Astrocyte (in vitro differentiated cells and primary cell): Measurements from ENCODE around the gene KRT71. TPM values are rescaled to one million over a fixed set of nuclear protein-coding genes. Genes with fewer than 3 reads are reported as not detected.

Source experiments
- DNase-seq: peaks from one replicate; pipeline ENCODE4 v3.0.0-alpha.2; 2010; ENCODE audit warnings: low read depth
- FAIRE-seq: peaks from 2 replicates; lab custom pipeline; 2011; peaks lifted over from hg19 to GRCh38; lab: Jason Lieb, UNC
- H2AFZ ChIP-seq: 2 replicates; pipeline ENCODE4 v1.6.0; 2012; ENCODE audit warnings: low read depth, low read length, inconsistent platforms
- H3K27ac ChIP-seq: 2 replicates; pipeline ENCODE4 v1.5.1; 2011; ENCODE audit warnings: low read depth, low read length, inconsistent platforms
- H3K27me3 ChIP-seq: 2 replicates; pipeline ENCODE4 v1.6.0; 2011; ENCODE audit warnings: low read length, inconsistent platforms; ENCODE audit not compliant: insufficient read depth
- H3K36me3 ChIP-seq: 2 replicates; pipeline ENCODE4 v1.5.1; 2011; ENCODE audit warnings: low read length, inconsistent platforms; ENCODE audit not compliant: insufficient read depth
- H3K4me1 ChIP-seq: 2 replicates; pipeline ENCODE4 v1.5.1; 2011; ENCODE audit warnings: low read length, inconsistent platforms; ENCODE audit not compliant: insufficient read depth
- H3K4me2 ChIP-seq: 2 replicates; pipeline ENCODE4 v1.6.0; 2012; ENCODE audit warnings: low read length, inconsistent platforms
- H3K4me3 ChIP-seq: 2 replicates; pipeline ENCODE4 v1.5.1; 2011; ENCODE audit warnings: low read depth, mild to moderate bottlenecking, low read length, inconsistent platforms; ENCODE audit not compliant: insufficient read depth
- H3K79me2 ChIP-seq: 2 replicates; pipeline ENCODE4 v1.6.0; 2012; ENCODE audit warnings: mild to moderate bottlenecking, low read length, inconsistent platforms; ENCODE audit not compliant: insufficient read depth
- H3K9ac ChIP-seq: 2 replicates; pipeline ENCODE4 v1.6.0; 2012; ENCODE audit warnings: mild to moderate bottlenecking, low read length, inconsistent platforms
- H3K9me3 ChIP-seq: 2 replicates; pipeline ENCODE4 v1.5.1; 2012; ENCODE audit warnings: low read depth, mild to moderate bottlenecking, low read length, inconsistent platforms; ENCODE audit not compliant: insufficient read depth
- H4K20me1 ChIP-seq: 2 replicates; pipeline ENCODE4 v1.6.0; 2012; ENCODE audit warnings: low read length, inconsistent platforms; ENCODE audit not compliant: insufficient read depth
- H3K27ac Mint-ChIP-seq: one replicate; pipeline ENCODE4 v1.8.0; 2021; ENCODE audit warnings: mild to moderate bottlenecking, mixed read lengths; ENCODE audit not compliant: unreplicated experiment
- H3K27me3 Mint-ChIP-seq: one replicate; pipeline ENCODE4 v1.8.0; 2021; ENCODE audit warnings: low read depth, mixed read lengths; ENCODE audit not compliant: unreplicated experiment
- H3K36me3 Mint-ChIP-seq: one replicate; pipeline ENCODE4 v1.8.0; 2021; ENCODE audit warnings: low read depth, mixed read lengths; ENCODE audit not compliant: unreplicated experiment
- H3K4me1 Mint-ChIP-seq: one replicate; pipeline ENCODE4 v1.8.0; 2021; ENCODE audit warnings: low read depth, mixed read lengths; ENCODE audit not compliant: unreplicated experiment
- H3K4me3 Mint-ChIP-seq: one replicate; pipeline ENCODE4 v1.8.0; 2021; ENCODE audit warnings: mild to moderate bottlenecking, moderate library complexity, mixed read lengths; ENCODE audit not compliant: unreplicated experiment
- H3K9me3 Mint-ChIP-seq: one replicate; pipeline ENCODE4 v1.8.0; 2021; ENCODE audit warnings: mild to moderate bottlenecking, mixed read lengths; ENCODE audit not compliant: unreplicated experiment
- EZH2 ChIP-seq: IDR thresholded peaks from 2 replicates; pipeline ENCODE4 v1.6.1; 2012; ENCODE audit warnings: mild to moderate bottlenecking, low read length, inconsistent platforms; ENCODE audit not compliant: insufficient read depth
- total RNA-seq: library from RNA; stranded (reverse); gene quantifications from 2 replicates; pipeline ENCODE4 v1.2.1, GENCODE V29; 2021
- TF ChIP-seq, protein P1 (sequence below): IDR thresholded peaks from 2 replicates; pipeline ENCODE4 v1.5.1; 2011; ENCODE audit warnings: low read depth, mild to moderate bottlenecking, inconsistent platforms, low read length, moderate library complexity; ENCODE audit not compliant: insufficient read depth

Gene KRT71
- total RNA-seq, 1 donor from 2014 or later: not detected

DNA sequence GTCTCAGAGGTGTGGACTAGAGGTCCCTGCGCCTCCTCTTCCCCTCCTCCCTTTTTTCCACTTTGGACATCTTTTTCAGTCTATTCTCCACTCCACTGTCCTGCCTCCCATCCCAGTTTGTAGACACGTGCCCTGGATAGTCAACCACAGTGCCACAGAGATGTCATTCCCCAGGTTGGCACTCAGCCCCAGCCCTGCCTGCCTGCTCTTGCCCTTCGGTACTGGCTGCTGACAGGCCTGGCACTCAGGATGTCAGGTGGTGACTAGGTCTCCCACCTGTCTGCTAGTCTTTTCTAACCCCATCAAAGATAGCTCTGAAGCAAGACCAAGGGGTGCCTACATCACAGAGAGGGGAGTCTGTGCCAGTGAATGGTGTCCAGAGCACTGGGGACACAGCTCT is 15.8 kb downstream of the KRT71 start:
- no peak overlapping the region for H2AFZ ChIP-seq

DNA sequence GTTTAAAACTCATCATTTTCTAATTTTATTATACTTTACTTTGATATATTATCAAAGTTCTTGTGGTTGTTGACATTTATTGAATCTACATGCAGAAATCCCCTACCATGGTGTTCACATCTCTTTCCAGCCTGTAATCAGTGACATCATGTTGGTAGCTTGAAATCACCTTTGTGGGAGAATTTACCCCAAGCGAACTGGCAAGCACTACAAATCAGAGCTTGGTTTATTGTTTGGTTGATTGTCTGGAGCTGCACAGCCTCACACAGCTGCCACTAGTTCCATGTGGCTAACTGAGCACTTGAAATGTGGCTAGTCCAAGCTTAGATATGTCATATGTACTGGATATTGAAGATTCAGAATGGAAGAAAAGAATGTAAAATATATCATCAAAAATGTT is 17.4 kb downstream of the KRT71 start:
- Mint-ChIP-seq H3K27me3 (peaks cover 24% of the 10 kb centered on the region), H3K4me1 (peaks cover 14% of the 10 kb centered on the region), H3K4me3 (no peak overlapping the region), H3K36me3 (no peaks in the 10 kb centered on the region), H3K9me3 (peaks cover 5% of the 10 kb centered on the region), H3K27ac (no peak overlapping the region)
- Histone ChIP-seq H4K20me1 (no peaks in the 10 kb centered on the region), H3K4me3 (no peak overlapping the region), H3K79me2 (no peaks in the 10 kb centered on the region), H3K4me1 (no peaks in the 10 kb centered on the region), H3K27ac (no peak overlapping the region), H3K9me3 (no peaks in the 10 kb centered on the region), H3K27me3 (no peaks in the 10 kb centered on the region), H3K36me3 (no peaks in the 10 kb centered on the region), H3K4me2 (no peak overlapping the region), H2AFZ (no peak overlapping the region), H3K9ac (no peak overlapping the region)
- no peak for TF ChIP-seq EZH2
- TF ChIP-seq, protein P1, sequence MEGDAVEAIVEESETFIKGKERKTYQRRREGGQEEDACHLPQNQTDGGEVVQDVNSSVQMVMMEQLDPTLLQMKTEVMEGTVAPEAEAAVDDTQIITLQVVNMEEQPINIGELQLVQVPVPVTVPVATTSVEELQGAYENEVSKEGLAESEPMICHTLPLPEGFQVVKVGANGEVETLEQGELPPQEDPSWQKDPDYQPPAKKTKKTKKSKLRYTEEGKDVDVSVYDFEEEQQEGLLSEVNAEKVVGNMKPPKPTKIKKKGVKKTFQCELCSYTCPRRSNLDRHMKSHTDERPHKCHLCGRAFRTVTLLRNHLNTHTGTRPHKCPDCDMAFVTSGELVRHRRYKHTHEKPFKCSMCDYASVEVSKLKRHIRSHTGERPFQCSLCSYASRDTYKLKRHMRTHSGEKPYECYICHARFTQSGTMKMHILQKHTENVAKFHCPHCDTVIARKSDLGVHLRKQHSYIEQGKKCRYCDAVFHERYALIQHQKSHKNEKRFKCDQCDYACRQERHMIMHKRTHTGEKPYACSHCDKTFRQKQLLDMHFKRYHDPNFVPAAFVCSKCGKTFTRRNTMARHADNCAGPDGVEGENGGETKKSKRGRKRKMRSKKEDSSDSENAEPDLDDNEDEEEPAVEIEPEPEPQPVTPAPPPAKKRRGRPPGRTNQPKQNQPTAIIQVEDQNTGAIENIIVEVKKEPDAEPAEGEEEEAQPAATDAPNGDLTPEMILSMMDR: no peak
- FAIRE-seq: no peak
- DNase-seq: no peak

More for the DNA sequence above, 15.8 kb downstream of the KRT71 start:
- Mint-ChIP-seq H3K4me3 (no peak overlapping the region), H3K9me3 (peaks cover 3% of the 10 kb centered on the region), H3K36me3 (no peaks in the 10 kb centered on the region), H3K27me3 (peaks cover 14% of the 10 kb centered on the region), H3K4me1 (peaks cover 14% of the 10 kb centered on the region), H3K27ac (no peak overlapping the region)
- H3K4me2 ChIP-seq: no peak overlapping the region
- no peaks in the 10 kb centered on the region for H3K79me2 ChIP-seq
- H4K20me1 ChIP-seq: no peaks in the 10 kb centered on the region
- DNase-seq: no peak
- FAIRE-seq: no peak
- no peaks in the 10 kb centered on the region for H3K27me3 ChIP-seq
- no peak overlapping the region for H3K4me3 ChIP-seq
- H3K9me3 ChIP-seq: no peaks in the 10 kb centered on the region
- H3K4me1 ChIP-seq: no peaks in the 10 kb centered on the region
- no peak for TF ChIP-seq EZH2
- no peaks in the 10 kb centered on the region for H3K36me3 ChIP-seq
- no peak overlapping the region for H3K27ac ChIP-seq
- no peak overlapping the region for H3K9ac ChIP-seq

DNA sequence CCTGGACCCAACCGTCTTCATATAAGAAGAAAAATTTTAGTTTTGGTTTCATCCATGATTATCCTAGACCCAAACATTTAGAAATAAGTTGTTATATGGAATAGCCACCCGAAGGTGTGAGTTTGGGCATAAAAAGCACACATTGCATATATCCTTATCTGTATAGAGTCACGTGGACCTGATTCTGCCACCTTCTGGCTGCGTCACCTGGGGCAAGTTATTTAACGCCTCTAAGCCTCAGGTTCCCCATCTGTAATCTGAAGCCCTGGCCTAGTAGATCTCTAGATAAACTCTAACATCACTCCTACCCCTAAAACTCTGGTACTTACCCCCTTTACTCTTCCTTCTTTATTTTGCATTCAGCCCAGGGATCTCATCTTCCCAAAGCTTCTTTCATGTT is 18.5 kb downstream of the KRT71 start:
- Histone ChIP-seq H4K20me1 (no peaks in the 10 kb centered on the region), H3K4me2 (no peak overlapping the region), H3K36me3 (no peaks in the 10 kb centered on the region), H2AFZ (no peak overlapping the region), H3K9ac (no peak overlapping the region), H3K79me2 (no peaks in the 10 kb centered on the region), H3K27me3 (no peaks in the 10 kb centered on the region), H3K27ac (no peak overlapping the region), H3K9me3 (no peaks in the 10 kb centered on the region), H3K4me1 (no peaks in the 10 kb centered on the region), H3K4me3 (no peak overlapping the region)
- H3K27me3 Mint-ChIP-seq: peaks cover 33% of the 10 kb centered on the region
- TF ChIP-seq EZH2: no peak
- TF ChIP-seq, protein P1: no peak
- FAIRE-seq (no peak), DNase-seq (no peak)
- H3K4me1 Mint-ChIP-seq: peaks cover 13% of the 10 kb centered on the region
- no peak overlapping the region for H3K27ac Mint-ChIP-seq
- peaks cover 3% of the 10 kb centered on the region for H3K36me3 Mint-ChIP-seq
- H3K4me3 Mint-ChIP-seq: no peak overlapping the region
- peaks cover 7% of the 10 kb centered on the region for H3K9me3 Mint-ChIP-seq
